MCF 10A (cell line): ENCODE measurements around the gene DUSP28. TPM values are rescaled to one million over a fixed set of nuclear protein-coding genes. Genes with fewer than 3 reads are reported as not detected.

Experiments used
- BruUV-seq: library from RNA; stranded (reverse); fragments of 400-500 nt; replicated peaks from 2 replicates; lab custom pipeline; 2021; lab: Mats Ljungman, UMichigan
- CTCF ChIA-PET: fragments of 300-600 bp; sonication (Branson Sonifier 250); formaldehyde crosslinking; extraction: SDS; loops from one replicate; lab custom pipeline; 2021; ENCODE audit warnings: antibody characterized with exemption, inconsistent platforms; lab: Yijun Ruan, JAX
- POLR2A ChIA-PET: fragments of 300-600, 350-650 bp; sonication (Branson Sonifier 250); formaldehyde crosslinking; extraction: SDS; loops from one replicate; lab custom pipeline; 2020; ENCODE audit warnings: antibody characterized with exemption, inconsistent platforms; lab: Yijun Ruan, JAX
- DNase-seq: peaks from one replicate; pipeline ENCODE4 v3.0.0-alpha.2; 2018; ENCODE audit not compliant: unreplicated experiment
- H3K27ac Mint-ChIP-seq: one replicate; pipeline ENCODE4 v1.8.0; 2022; ENCODE audit warnings: mild to moderate bottlenecking, low read depth, mixed read lengths; ENCODE audit not compliant: unreplicated experiment
- H3K27me3 Mint-ChIP-seq: one replicate; pipeline ENCODE4 v1.8.0; 2022; ENCODE audit warnings: mixed read lengths; ENCODE audit not compliant: insufficient read depth, unreplicated experiment
- H3K36me3 Mint-ChIP-seq: one replicate; pipeline ENCODE4 v1.8.0; 2022; ENCODE audit warnings: mild to moderate bottlenecking, moderate library complexity, mixed read lengths; ENCODE audit not compliant: insufficient read depth, unreplicated experiment
- H3K4me1 Mint-ChIP-seq: one replicate; pipeline ENCODE4 v1.8.0; 2022; ENCODE audit warnings: mixed read lengths; ENCODE audit not compliant: insufficient read depth, unreplicated experiment
- H3K4me3 Mint-ChIP-seq: one replicate; pipeline ENCODE4 v1.8.0; 2022; ENCODE audit warnings: mild to moderate bottlenecking, moderate library complexity, mixed read lengths; ENCODE audit not compliant: unreplicated experiment
- H3K9me3 Mint-ChIP-seq: one replicate; pipeline ENCODE4 v1.8.0; 2022; ENCODE audit warnings: mixed read lengths; ENCODE audit not compliant: unreplicated experiment
- CTCF ChIP-seq: fragments of 200-600 bp; IDR thresholded peaks from one replicate; pipeline ENCODE4 v1.8.0; 2022; ENCODE audit warnings: antibody characterized with exemption, mild to moderate bottlenecking; ENCODE audit not compliant: unreplicated experiment
- intact Hi-C: fragments of 100-400 bp; cut with micrococcal nuclease; formaldehyde crosslinking; loops from 2 replicates; pipeline ENCODE4 v1.14.1; 2022
- total RNA-seq: library from RNA; stranded (reverse); gene quantifications from 2 replicates; pipeline ENCODE4 v1.2.3, GENCODE V29; 2022

Gene DUSP28
- total RNA-seq, 1 experiment from 2014 or later: 5.2 TPM

GRCh38 chr2:240589375-240589774 is 29.2 kb downstream of the DUSP28 start:
- Mint-ChIP-seq H3K4me1 (peaks cover 21% of the 10 kb centered on the region), H3K4me3 (no peak overlapping the region), H3K27me3 (no peaks in the 10 kb centered on the region), H3K9me3 (no peaks in the 10 kb centered on the region), H3K36me3 (peaks cover 15% of the 10 kb centered on the region), H3K27ac (no peak overlapping the region)
- DNase-seq: no peak
- BruUV-seq: no TSS peak
- CTCF ChIA-PET: interaction anchor here (1.2 to 4.3 kb wide), 2 partner anchors 10 to 23 kb away, joined by 10 to 28 read pairs; no protein-coding TSS in a partner anchor
- no peak for TF ChIP-seq CTCF
- POLR2A ChIA-PET: interaction anchor here (1.1 to 8.0 kb wide), 3 partner anchors 9 to 27 kb away, joined by 3 to 275 read pairs (median 5); partner anchors contain the start of genes ANKMY1 and DUSP28
- intact Hi-C loops: no loop called here

- CTCF ChIA-PET: interaction anchor here (0.7 to 1.2 kb wide), 2 partner anchors 10 to 1097 kb away, joined by 4 to 10 read pairs; partner anchors contain the start of gene DTYMK
- BruUV-seq: no TSS peak
- peaks cover 15% of the 10 kb centered on the region for H3K36me3 Mint-ChIP-seq
These were observed 29.8 kb downstream of the DUSP28 start for GRCh38 chr2:240589850-240590525.

GRCh38 chr2:240590681-240591111 is 30.5 kb downstream of the DUSP28 start:
- Mint-ChIP-seq H3K9me3 (no peaks in the 10 kb centered on the region), H3K27ac (no peak overlapping the region), H3K4me1 (peaks cover 16% of the 10 kb centered on the region), H3K4me3 (no peak overlapping the region), H3K36me3 (peaks cover 15% of the 10 kb centered on the region), H3K27me3 (no peaks in the 10 kb centered on the region)
- no peak for DNase-seq
- ChIA-PET CTCF (interaction anchor here (0.6 to 0.7 kb wide), 2 partner anchors 369 to 1110 kb away, joined by 3 read pairs; no protein-coding TSS in a partner anchor), POLR2A (interaction anchor here (0.7 kb wide), 2 partner anchors 11 to 21 kb away, joined by 3 to 4 read pairs; no protein-coding TSS in a partner anchor)
- TF ChIP-seq CTCF: no peak
- BruUV-seq: no TSS peak
- intact Hi-C loops: no loop called here

More at GRCh38 chr2:240589850-240590525, 29.8 kb downstream of the DUSP28 start:
- intact Hi-C loops: no loop called here
- Mint-ChIP-seq H3K9me3 (no peaks in the 10 kb centered on the region), H3K4me3 (no peak overlapping the region), H3K27me3 (no peaks in the 10 kb centered on the region), H3K4me1 (peaks cover 16% of the 10 kb centered on the region), H3K27ac (no peak overlapping the region)
- TF ChIP-seq CTCF: no peak
- no peak for DNase-seq
- POLR2A ChIA-PET: interaction anchor here (0.7 to 8.0 kb wide), 2 partner anchors 21 to 27 kb away, joined by 3 to 275 read pairs; partner anchors contain the start of genes ANKMY1 and DUSP28

GRCh38 chr2:240591226-240591625 is 31.1 kb downstream of the DUSP28 start:
- TF ChIP-seq CTCF: no peak

More at GRCh38 chr2:240591226-240591625, 31.1 kb downstream of the DUSP28 start:
- Mint-ChIP-seq H3K27me3 (no peaks in the 10 kb centered on the region), H3K27ac (no peak overlapping the region), H3K4me1 (peaks cover 16% of the 10 kb centered on the region), H3K4me3 (no peak overlapping the region), H3K36me3 (peaks cover 15% of the 10 kb centered on the region), H3K9me3 (no peaks in the 10 kb centered on the region)
- ChIA-PET CTCF (interaction anchor here (0.6 to 0.7 kb wide), 2 partner anchors 370 to 1109 kb away, joined by 3 read pairs; no protein-coding TSS in a partner anchor), POLR2A (interaction anchor here (0.7 kb wide), 2 partner anchors 11 to 128 kb away, joined by 3 to 4 read pairs; no protein-coding TSS in a partner anchor)
- BruUV-seq: no TSS peak
- no peak for DNase-seq
- intact Hi-C loops: no loop called here
